Left ventricle myocardium inferior (tissue), 1 donor: ENCODE results near the gene SORCS1. TPM values are rescaled to one million over a fixed set of nuclear protein-coding genes. Genes with fewer than 3 reads are reported as not detected.

ENCODE experiments used
- DNase-seq: peaks from one replicate; pipeline ENCODE4 v3.0.0-alpha.2; 2020
- H3K27ac ChIP-seq: fragments of 200-600 bp; replicated peaks from 2 replicates; pipeline ENCODE4 v1.8.0; 2021
- H3K27me3 ChIP-seq: fragments of 200-600 bp; 2 replicates; pipeline ENCODE4 v1.8.0; 2021; ENCODE audit warnings: low read depth
- H3K36me3 ChIP-seq: fragments of 200-600 bp; 2 replicates; pipeline ENCODE4 v1.8.0; 2021
- H3K4me1 ChIP-seq: fragments of 200-600 bp; 2 replicates; pipeline ENCODE4 v1.8.0; 2021
- H3K4me3 ChIP-seq: fragments of 200-600 bp; 2 replicates; pipeline ENCODE4 v1.8.0; 2021; ENCODE audit warnings: mild to moderate bottlenecking, moderate library complexity
- H3K9me3 ChIP-seq: fragments of 200-600 bp; replicated peaks from 2 replicates; pipeline ENCODE4 v1.8.0; 2021
- CTCF ChIP-seq: fragments of 200-600 bp; IDR thresholded peaks from 2 replicates; pipeline ENCODE4 v1.8.0; 2021; ENCODE audit warnings: antibody characterized with exemption, mild to moderate bottlenecking, borderline replicate concordance
- intact Hi-C: fragments of 100-400 bp; cut with micrococcal nuclease; formaldehyde crosslinking; loops from one replicate; pipeline ENCODE4 v1.11.0; 2022
- total RNA-seq: library from RNA; stranded (reverse); fragmentation: NEBNext Ultra II Directional; extraction: Animal tissue kit (Norgen Biotek cat#: 25700); gene quantifications from one replicate; pipeline ENCODE4 v1.2.1, GENCODE V29; 2021
- donor health status: DM: no; HTN: yes; CAD: no; lungs with severe emphysema.

SORCS1 gene
- total RNA-seq, 1 donor from 2014 or later, result 2.9 TPM

GRCh38 chr10:106900016-106900652 lies 264.4 kb downstream of the SORCS1 start:
- H3K27me3 ChIP-seq, result no peaks in the 10 kb centered on the region
- no peak for TF ChIP-seq CTCF
- H3K4me1 ChIP-seq, result no peaks in the 10 kb centered on the region
- peaks cover 6% of the 10 kb centered on the region for H3K9me3 ChIP-seq
- H3K4me3 ChIP-seq, result no peak overlapping the region
- intact Hi-C loops, result no loop called here
- H3K27ac ChIP-seq, result no peak overlapping the region
- DNase-seq, result no peak
- no peaks in the 10 kb centered on the region for H3K36me3 ChIP-seq

GRCh38 chr10:106898446-106898845 lies 266.1 kb downstream of the SORCS1 start:
- peak overlapping the region; percentile 22 for H3K27ac ChIP-seq
- no peaks in the 10 kb centered on the region for H3K36me3 ChIP-seq
- peaks cover 6% of the 10 kb centered on the region for H3K9me3 ChIP-seq
- TF ChIP-seq CTCF, result no peak
- no peak overlapping the region for H3K4me3 ChIP-seq
- no peaks in the 10 kb centered on the region for H3K27me3 ChIP-seq
- H3K4me1 ChIP-seq, result no peaks in the 10 kb centered on the region
- DNase-seq, result no peak
- intact Hi-C loops, result no loop called here

GRCh38 chr10:106897719-106898118 lies 266.8 kb downstream of the SORCS1 start:
- peak overlapping the region; percentile 22 for H3K27ac ChIP-seq
- H3K36me3 ChIP-seq, result no peaks in the 10 kb centered on the region
- H3K4me1 ChIP-seq, result no peaks in the 10 kb centered on the region
- H3K9me3 ChIP-seq, result peaks cover 6% of the 10 kb centered on the region
- intact Hi-C loops, result no loop called here
- H3K4me3 ChIP-seq, result no peak overlapping the region
- no peak for TF ChIP-seq CTCF
- H3K27me3 ChIP-seq, result no peaks in the 10 kb centered on the region
- peak; percentile 35 for DNase-seq

GRCh38 chr10:106894692-106895091 lies 269.8 kb downstream of the SORCS1 start:
- TF ChIP-seq CTCF, result no peak
- Histone ChIP-seq H3K27ac (peak overlapping the region; percentile 53), H3K4me3 (no peak overlapping the region), H3K36me3 (no peaks in the 10 kb centered on the region), H3K9me3 (peaks cover 6% of the 10 kb centered on the region), H3K4me1 (no peaks in the 10 kb centered on the region), H3K27me3 (no peaks in the 10 kb centered on the region)
- intact Hi-C loops, result no loop called here
- DNase-seq, result no peak

- Histone ChIP-seq H3K36me3 (no peaks in the 10 kb centered on the region), H3K27me3 (peaks cover 4% of the 10 kb centered on the region), H3K4me1 (no peaks in the 10 kb centered on the region), H3K27ac (no peak overlapping the region), H3K9me3 (peaks cover 21% of the 10 kb centered on the region), H3K4me3 (no peak overlapping the region)
- no peak for DNase-seq
- no peak for TF ChIP-seq CTCF
- intact Hi-C loops, result no loop called here
These were observed 286.9 kb downstream of the SORCS1 start for GRCh38 chr10:106877574-106877973.
